ENCODE data around the gene IKZF4.
"Not testable (repeated sequence)": the region's sequence is repeated elsewhere in the genome, so short reads cannot be mapped to it uniquely, and the experiment has no call there.

Gene IKZF4

GRCh38 chr12:55999522-55999921 is 21.3 kb upstream of the IKZF4 start:
- not testable (repeated sequence) for DNase-seq (ENCODE audit: low read depth)

DNA sequence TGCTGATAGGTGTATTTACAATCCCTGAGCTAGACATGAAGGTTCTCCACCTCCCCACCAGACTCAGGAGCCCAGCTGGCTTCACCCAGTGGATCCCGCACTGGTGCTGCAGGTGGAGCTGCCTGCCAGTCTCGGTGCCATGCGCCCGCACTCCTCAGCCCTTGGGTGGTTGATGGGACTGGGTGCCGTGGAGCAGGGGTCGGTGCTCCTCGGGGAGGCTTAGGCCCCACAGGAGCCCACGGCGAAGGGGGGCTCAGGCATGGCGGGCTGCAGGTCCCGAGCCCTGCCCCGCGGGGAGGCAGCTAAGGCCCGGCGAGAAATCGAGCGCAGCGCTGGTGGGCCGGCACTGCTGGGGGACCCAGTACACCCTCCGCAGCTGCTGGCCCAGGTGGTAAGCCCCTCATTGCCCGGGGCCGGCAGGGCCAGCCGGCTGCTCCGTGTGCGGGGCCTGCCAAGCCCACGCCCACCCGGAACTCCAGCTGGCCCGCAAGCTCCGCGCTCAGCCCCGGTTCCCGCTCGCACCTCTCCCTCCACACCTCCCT is 20.8 kb upstream of the IKZF4 start:
- not testable (repeated sequence) for DNase-seq (ENCODE audit: low read depth)

GRCh38 chr12:56001487-56002100 is 19.2 kb upstream of the IKZF4 start:
- DNase-seq (ENCODE audit: low read depth): no peak

- DNase-seq (ENCODE audit: low read depth): not testable (repeated sequence)
These were observed 17.5 kb upstream of the IKZF4 start for GRCh38 chr12:56003376-56003775.

DNA sequence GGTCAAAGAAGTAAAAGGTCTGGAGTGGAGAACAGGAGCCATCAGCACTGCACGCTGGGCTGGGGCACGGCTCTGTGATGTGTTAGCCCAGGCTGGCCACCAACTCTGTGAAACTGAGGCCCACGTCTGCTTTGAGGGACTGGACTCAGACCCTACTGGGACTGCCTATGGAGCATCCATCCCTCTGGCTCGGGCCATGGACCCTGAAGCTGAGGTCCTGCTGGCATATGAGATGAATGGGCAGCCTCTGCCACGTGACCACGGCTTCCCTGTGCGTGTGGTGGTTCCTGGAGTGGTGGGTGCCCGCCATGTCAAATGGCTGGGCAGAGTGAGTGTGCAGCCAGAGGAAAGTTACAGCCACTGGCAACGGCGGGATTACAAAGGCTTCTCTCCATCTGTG is 16.6 kb upstream of the IKZF4 start:
- DNase-seq (ENCODE audit: low read depth): no peak

DNA sequence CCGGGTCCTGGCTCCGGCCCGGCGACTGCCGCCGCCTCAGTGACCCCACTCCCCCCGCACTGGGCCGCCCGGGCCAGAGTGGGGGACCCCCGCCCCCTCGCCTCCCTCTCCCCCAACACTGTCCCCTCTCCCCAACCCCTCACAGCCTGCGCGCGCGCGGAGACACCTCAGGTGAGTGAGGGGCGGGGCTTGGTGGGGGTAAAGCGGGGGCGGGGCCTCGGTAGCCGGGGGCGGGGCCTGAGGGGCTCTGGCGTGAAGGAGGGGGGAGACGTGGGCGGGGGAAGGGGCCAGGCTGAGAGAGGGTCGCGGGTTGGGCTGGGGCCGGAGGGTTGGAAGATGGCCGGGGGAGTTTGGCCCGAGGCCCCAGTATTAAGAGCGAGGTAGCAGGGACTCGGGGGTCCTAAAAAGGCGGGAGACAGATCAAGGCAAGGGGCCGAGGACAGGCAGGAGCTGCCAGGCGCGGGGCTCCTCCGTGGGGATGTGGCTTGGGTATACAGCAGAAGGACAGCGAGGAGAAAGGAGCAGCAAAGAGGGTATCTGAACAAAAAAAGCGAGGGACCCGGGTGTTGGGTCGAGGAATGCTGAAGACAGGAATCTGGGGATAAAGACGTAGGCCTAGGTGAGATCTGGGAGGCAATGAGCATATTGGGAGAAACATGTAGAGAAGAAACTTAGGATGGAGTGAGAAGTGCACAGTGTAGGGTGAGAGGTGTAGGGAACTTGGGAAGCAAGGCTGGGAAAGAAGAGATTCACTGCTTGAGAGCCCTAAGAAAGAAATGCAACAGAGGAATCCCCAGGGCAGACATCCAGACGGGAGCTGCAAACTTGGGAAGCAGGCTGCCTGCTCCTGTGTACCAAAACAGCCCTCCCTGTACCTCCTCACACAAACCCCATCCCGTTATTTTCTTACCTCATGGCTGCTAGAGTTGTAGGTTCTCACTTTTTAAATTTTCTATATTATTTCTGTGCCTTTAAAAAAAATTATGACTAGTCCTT is 13.0 kb upstream of the IKZF4 start:
- DNase-seq (ENCODE audit: low read depth): no peak

DNA sequence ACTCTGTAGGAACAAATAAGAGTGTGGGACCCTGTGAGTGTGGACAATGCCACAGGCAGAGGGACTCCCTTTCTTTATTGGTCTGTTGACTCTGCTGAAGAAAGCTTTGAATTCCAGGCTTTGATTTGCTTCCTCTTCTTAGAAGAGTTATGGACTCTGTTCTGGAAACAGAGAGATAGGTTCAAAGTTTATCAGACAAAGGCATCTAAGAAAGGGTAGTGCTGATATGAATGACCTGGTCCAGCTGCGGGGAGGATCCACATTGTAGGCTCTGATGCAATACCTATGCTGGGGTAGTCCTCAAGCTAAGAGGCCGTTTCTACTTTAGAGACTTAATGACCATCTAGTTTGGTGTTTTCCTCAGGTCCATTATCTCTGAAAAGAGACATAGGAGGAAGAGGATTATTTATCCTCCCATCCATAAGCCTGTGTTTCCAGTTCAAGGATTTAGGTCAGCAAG is 10.7 kb upstream of the IKZF4 start:
- no peak for DNase-seq (ENCODE audit: low read depth)

DNA sequence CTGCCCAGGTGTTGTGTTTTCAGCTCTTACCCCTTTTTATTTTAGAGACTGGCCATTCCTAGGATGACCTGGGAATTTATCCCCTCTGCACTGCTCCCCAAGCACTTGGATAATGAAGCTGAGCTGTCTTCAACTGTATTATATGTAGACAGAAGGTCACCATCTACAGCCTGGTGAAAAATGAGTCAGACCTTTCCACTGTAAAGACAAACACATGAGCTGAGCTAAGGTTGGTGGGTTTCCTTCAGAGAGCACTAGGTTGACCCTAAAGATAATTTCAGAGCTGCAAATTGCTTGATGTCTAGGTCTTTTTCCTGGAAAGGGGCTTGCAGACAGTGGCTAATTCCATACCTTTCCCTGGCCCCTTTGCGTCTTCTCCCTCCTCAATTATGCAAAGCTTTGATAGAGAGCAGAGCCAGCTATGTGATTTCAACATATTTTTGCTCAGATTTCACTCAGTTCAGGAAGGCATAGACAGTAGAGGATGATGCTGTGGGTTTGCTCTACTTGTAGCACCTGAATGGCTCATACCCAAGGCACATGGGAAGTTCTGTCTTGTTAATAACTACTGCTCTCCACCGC is 9.2 kb upstream of the IKZF4 start:
- DNase-seq (ENCODE audit: low read depth): no peak

DNA sequence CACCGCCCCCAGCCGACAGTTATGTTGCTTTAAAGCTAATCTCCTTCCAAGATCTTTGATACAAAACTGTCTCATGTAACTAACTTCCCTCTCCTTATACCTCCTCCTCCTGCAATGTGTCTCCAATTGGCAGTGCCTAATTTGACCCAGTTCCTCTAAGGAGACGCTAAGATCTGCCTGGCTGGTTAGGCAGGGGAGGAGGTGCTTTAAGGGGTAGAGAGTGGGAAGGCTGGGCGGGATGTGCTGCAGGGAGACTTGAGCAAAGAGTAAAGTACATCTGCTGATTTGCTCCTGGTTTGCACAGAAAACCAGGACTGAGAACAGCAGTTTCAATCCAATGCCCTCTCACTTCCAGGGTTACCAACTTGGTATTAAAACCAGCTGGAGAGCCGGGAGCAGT is 7.4 kb upstream of the IKZF4 start:
- no peak for DNase-seq (ENCODE audit: low read depth)

- no peak for DNase-seq (ENCODE audit: low read depth)
These were observed 6.6 kb upstream of the IKZF4 start for GRCh38 chr12:56014205-56014604.

DNA sequence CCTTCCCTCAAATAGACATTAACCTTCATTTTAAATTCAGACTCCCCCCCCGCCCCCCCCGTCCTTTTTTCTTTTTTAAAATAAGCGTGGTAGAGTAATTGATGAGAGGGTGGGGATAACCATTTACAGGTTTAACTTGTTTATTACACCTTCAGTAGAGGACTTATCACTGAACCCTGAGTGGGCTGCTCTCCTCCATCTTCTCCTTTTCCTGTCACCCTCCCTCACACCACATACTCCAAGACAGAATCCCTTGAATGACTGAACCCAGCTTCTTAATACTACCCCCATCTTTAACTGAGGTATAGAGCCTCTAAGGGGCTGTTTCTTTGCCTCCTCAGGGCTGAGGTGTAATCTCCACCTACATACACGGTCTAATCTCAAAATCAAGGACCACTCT is 3.7 kb upstream of the IKZF4 start:
- DNase-seq (ENCODE audit: low read depth): no peak

DNA sequence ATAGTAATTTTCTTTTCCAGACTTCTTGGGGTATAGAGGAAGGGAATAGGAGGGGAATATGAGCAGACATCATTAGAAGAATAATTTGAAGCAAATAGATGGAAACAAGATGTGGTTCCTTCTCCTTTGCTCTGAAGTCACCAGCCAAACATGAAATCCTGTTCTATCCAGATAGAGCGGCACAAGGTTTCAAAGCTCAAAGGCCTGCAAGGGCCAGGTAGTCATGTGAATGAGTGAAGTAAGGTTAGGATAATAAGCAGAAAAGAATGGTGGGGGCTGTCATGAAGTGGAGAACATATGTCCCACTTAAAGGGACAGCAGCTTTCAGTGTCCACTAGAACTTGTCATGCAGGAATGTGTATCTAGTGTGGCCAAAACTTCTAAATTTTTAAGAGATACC is 2.5 kb upstream of the IKZF4 start:
- no peak for DNase-seq (ENCODE audit: low read depth)

DNA sequence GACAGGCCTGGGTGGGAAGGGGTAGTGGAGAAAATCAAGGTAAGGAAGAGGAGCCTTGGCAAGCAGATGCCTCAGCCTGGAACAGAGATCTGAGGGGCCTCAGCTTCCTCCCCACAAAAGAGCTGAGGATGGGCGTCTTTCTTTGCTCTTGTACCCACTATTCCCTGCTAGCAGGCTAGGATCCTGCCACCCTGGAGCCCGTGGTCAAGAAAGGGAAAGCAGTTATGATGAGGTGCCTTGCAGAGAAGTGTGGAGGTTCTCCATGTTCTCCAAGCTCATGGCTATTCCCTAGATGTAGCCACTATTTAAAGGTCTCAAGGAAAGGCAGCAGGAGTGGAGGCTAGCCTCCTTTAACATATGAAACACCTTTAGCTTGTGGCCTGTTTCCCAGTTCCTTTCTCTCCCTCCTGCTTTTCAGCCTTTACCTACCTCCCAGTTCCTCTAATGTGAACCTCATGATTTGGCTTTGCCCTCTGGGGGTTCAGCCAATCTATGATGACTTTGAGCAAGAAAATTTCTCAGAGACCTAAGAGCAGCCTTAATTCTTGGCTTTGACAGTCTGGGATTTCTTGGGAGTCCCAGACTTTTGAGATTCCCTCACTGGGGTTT is 1.1 kb downstream of the IKZF4 start:
- DNase-seq (ENCODE audit: low read depth): no peak

- DNase-seq (ENCODE audit: low read depth): no peak
These were observed 7.8 kb downstream of the IKZF4 start for GRCh38 chr12:56028511-56029165.

DNA sequence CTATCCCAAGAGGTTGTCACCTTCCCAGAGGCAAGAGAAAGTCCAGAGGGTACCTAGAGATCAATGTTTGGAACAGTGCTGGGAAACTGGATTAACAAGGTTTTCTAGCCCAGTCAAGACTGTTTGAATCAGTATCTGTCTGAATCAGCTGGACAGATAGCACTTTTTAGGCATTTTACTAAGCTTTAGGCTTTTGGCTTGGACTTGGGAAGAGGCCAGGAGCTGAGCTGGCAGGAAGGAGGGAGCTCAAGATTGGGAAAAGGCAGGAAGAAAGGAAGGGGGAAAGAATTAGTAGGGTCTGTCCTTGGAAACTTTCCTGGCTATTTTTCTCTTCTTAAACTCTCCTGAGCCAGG is 8.3 kb downstream of the IKZF4 start:
- no peak for DNase-seq (ENCODE audit: low read depth)

DNA sequence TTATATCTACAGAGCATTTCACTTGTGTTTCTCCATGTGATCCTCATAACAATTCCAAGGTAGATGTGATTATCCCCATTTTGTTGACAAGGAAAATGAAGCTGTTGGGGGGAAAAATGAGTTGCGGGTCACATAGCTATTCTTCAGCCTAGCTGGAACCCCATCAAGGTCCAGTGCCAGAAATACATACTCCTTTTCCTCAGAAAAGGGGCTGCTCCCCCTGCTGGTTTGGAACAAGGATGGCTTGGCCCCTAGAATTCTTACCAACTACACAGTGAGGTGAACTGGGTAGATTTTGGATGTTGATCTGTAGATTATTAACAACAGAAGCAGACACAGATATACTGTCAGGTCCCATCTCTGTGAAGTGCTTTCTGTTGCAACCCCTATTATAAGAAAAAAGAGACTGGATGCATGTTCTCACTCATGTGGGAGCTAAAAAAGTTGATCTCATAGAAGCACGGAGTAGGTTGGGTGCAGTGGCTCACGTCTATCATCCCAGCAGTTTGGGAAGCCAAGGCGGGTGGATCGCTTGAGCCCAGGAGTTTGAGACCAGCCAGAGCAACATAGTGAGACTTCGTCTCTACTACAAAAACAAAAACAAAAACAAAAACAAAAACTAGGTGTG is 8.9 kb downstream of the IKZF4 start:
- no peak for DNase-seq (ENCODE audit: low read depth)

DNA sequence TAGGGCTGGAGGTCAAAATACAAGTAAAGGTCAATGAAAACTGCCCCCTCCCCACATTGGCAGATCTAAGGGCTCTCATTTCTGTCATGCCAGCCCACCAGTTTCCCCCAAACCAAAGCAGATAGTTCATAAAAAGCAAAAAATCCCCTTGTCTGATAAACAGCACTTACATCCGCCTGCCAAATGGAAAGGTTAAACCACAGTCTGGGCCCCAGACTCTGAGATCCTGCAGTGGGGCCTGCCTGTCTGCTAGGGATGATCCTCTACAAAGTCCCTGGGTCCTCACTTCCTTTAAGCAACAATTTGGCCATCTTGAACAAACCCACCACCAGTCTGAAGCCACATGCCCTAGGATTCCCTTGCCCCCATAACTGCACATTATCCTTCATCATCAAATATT is 11.1 kb downstream of the IKZF4 start:
- no peak for DNase-seq (ENCODE audit: low read depth)

DNA sequence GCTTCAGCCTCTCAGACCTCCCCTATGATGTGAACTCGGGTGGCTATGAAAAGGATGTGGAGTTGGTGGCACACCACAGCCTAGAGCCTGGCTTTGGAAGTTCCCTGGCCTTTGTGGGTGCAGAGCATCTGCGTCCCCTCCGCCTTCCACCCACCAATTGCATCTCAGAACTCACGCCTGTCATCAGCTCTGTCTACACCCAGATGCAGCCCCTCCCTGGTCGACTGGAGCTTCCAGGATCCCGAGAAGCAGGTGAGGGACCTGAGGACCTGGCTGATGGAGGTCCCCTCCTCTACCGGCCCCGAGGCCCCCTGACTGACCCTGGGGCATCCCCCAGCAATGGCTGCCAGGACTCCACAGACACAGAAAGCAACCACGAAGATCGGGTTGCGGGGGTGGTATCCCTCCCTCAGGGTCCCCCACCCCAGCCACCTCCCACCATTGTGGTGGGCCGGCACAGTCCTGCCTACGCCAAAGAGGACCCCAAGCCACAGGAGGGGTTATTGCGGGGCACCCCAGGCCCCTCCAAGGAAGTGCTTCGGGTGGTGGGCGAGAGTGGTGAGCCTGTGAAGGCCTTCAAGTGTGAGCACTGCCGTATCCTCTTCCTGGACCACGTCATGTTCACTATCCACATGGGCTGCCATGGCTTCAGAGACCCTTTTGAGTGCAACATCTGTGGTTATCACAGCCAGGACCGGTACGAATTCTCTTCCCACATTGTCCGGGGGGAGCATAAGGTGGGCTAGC is 13.9 kb downstream of the IKZF4 start:
- DNase-seq (ENCODE audit: low read depth): no peak

- no peak for DNase-seq (ENCODE audit: low read depth)
These were observed 16.3 kb downstream of the IKZF4 start for GRCh38 chr12:56037161-56037560.

GRCh38 chr12:56038022-56038655 is 17.3 kb downstream of the IKZF4 start:
- DNase-seq (ENCODE audit: low read depth): no peak

All from HS-5 (cell line).